ENCODE results near the gene CCDC57.
A peak's percentile ranks its signal among the peaks of the same experiment; 100 is the strongest.

The CCDC57 gene

DNA sequence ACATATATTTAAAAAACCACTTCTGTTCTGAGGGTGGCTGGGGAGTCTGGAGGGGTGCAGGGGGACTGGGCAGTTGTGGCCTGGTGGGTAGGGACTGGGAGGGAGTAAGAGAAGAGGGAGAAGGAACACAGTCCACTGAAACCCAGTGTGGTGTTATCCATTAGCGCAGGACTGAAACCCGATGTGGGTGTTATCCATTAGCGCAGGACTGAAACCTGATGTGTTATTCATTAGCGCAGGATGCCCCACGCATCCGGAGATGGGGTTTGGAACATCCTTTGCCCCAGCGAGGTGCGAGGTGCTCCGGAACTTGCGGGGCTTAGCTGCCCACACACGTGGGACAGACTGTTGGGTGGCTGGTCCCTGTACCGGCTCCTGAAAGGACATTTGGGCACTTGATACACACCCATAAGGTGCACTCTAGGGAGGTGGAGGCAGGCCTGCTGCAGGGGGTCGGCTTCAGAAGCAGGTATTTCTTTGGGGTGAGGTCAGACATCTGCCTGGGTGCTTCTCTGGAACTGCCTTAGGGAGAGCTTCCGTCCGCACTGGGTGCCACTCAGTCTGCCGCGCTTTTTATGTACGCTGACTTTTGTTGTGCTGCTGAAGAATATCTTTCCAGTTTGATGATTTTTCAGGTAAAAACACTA, 94.4 kb downstream of the CCDC57 start:
- no peak for DNase-seq

DNA sequence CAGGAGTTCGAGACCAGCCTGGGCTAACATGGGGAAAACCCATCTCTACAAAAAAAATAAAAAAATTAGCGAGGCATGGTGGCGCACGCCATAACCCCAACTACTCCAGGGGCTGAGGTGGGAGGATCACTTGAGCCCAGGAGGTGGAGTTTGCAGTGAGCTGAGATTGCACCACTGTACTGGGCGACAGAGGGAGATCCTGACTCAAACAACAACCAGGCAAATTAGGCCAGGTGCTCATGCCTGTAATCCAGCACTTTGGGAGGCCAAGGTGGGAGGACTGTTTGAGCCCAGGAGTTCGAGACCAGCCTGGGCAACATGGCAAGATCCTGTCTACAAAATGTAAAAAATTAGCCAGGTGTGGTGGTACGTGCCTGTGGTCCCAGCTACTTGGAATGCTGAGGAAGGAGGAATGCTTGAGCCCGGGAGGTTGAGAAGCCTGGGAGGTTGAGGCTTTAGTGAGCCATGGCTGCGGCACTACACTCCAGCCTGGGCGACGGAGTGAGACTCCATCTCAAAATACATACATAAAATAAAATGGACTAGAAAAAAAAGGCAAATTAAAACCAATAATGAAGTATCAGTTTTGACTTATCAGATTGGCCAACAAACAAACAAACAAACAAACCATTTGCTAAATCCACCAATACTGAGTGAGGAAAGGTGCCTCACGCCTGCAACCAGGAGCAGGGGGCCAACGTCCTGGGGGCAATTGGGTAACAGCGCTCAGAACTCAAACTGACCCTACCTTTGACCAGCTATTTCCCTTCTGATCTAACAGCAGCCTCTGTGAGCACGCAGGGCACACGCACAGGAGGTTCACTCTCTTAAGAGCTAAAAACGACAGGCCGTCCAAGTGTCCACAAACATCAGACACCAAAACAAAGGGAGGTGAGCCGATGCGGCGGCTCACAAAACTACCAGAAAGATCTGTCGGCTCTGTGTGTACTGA, 95.2 kb downstream of the CCDC57 start:
- DNase-seq = no peak

GRCh38 chr17:82116246-82116645, 96.4 kb downstream of the CCDC57 start:
- no peak for DNase-seq

DNA sequence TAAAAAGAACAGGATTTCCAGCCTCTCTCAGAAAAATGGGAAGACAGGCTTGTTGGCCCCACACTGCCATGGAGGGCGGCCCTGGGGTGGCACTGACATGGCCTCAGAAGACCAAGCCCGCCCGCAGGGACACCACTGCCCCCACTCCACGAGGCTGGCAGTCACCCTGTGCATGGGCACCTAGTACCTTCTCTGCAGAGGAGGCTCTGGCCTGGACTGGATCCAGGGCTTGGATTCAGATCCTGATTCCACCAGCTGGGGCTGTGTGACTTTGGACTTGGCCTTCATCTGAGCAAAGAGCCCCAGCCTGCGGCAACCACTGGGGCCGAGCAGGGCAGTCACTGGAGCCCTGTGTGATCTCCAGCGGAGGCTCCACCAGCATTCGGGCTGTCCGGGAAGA, 97.8 kb downstream of the CCDC57 start:
- DNase-seq = no peak

DNA sequence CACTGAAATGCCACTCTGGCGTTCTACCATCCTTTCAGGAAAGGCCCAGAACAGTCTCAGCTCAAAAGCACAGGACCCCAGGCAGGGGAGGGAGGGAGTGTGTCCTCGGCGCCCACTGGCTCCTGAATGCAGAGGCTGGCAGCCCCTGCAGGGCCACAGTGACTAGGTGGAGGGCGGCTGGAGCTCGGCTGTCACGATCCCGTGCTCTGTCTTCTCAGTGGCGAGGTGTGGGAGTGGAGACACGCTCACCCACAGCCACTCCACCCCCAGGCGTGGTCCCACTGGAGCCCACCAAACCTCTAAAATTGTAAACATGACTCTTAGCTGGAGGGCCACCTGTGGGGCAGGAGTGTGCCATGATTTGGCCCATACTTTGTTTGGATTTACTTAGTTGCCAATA, 98.2 kb downstream of the CCDC57 start:
- DNase-seq = no peak

- no peak for DNase-seq
Observed at GRCh38 chr17:82113941-82114340, 98.7 kb downstream of the CCDC57 start.

GRCh38 chr17:82113422-82113821, 99.2 kb downstream of the CCDC57 start:
- DNase-seq = no peak

DNA sequence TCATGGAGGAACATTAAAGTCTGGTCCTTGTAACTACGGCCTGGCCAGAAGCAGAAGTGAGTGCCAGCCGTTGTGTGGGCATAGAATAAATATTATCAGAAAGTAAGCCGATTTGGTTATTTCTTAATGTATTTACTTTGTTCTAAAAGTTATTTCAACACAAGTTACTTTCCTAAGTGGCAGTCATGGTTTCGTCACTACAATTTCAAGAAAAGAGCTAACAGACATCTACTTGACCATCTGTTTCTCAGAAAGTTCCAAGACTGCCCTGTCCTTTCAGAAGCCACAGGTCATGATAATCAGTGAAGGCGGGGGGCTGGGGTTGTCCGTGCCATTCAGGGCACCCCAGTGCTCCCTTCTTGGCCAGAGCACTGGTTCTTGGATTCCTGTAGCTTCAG, 99.7 kb downstream of the CCDC57 start:
- DNase-seq = no peak

- no peak for DNase-seq
Observed at GRCh38 chr17:82112181-82112913, 100.3 kb downstream of the CCDC57 start.

- no peak for DNase-seq
Observed at GRCh38 chr17:82110298-82110697, 102.3 kb downstream of the CCDC57 start.

DNA sequence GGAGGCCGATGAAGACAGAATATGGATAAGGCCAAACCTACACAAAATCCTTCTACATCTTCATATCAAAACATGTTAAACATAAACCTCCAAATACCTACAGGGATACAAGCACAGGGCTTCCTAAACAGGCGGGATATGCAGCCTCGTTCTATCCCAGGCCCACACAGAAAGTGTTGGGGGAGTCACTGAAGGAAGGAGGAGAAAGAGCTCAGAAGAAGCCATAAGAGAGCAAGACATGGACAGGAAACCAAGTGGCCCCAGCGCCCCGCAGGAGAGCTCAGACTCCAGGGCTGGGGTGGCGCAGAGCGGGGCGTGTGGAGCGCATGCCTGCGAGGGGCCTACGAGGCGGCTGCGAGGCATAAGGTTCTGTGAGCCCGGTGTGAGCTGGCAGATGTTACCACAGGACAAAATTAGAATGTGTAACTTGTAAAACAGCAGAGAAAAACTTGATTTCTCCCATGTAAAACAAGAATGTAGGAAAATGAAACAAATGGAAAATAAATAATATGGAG, 103.6 kb downstream of the CCDC57 start:
- no peak for DNase-seq

DNA sequence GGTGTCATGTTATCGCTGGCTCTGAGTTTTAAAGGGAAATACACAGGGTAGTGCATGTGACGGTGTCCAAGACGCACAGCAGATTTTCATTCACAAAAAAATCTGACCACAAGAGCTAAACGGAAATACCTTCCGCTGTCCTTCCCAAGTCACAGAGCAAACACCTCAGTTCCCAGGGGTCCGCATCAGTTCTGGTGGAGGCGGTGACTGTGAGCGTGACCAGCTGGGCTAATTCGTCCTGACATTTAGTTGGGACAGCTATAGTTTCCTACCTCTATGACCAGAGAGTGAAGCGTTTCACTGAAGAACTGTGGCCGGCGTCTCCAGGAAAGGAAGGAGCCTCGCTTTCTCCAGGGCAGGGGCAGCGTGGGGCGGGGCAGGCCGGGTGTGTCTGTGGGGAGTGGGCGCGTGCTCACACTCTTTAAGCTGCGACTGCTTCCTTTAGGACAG, 104.1 kb downstream of the CCDC57 start:
- DNase-seq = no peak

- DNase-seq = no peak
Observed at GRCh38 chr17:82108038-82108437, 104.6 kb downstream of the CCDC57 start.

- DNase-seq = peak in 1 of 3 donors; percentile 8
Observed at GRCh38 chr17:82107341-82107860, 105.2 kb downstream of the CCDC57 start.

- peak in 1 of 3 donors; percentile 8 for DNase-seq
Observed at GRCh38 chr17:82106688-82107305, 105.8 kb downstream of the CCDC57 start.

GRCh38 chr17:82105882-82106687, 106.6 kb downstream of the CCDC57 start:
- DNase-seq = peak; percentile 42 to 63 (median 52)

GRCh38 chr17:82105417-82105881, 107.2 kb downstream of the CCDC57 start:
- DNase-seq = no peak

GRCh38 chr17:82104797-82105416, 107.7 kb downstream of the CCDC57 start:
- no peak for DNase-seq

DNA sequence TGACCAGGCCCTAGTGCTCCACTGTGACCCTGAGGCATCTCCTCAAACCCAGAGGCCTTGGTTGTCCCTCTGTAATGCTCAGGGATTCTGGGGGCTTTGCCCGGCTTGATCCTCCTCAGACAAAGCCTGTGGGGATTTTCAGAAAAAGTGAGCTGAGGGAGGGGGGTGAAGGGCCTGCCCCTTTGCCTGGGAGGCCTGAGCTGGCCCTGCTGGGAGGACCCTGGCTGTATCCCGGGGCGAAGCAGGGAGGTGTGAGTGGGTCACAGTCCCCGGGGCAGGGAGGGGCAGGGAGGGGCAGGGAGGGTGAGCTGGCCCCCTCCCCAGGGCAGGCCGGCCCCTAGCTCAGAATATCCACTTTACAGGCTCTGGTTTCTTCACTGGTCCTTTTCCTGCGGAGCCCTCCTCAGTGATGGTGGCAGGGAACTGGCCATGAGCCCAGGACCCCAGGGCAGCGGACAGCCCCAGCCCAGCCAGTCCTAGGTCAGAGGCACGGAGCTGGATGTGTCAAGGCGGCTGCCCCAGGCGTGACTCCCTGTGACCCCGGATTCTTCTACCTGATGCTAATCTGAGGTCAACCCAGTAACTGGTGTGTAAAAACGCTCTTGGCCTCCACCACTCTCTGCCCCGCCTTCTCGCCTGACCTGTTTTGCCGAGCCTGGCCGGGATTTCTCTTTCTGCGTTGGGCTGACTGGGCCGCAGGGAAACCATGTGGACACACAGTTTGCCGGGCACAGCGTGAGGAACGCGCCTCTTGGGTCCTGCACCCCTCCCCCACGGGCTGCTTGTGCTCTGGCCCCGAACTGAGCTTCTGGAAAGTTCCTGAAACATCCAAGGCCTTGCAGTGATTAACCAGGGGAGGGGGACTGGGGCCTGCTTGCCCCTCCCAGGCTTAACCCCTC, 108.8 kb downstream of the CCDC57 start:
- no peak for DNase-seq

All from suppressor macrophage treated with lipopolysaccharide for 1 hour (primary cell).